A549 (cell line): ENCODE data around the gene CEP19. TPM values are rescaled to one million over a fixed set of nuclear protein-coding genes. Genes with fewer than 3 reads are reported as not detected.

Experiments used
- ATAC-seq, 2 experiments: fragments of 200-7000 bp in 1 of 2; fragments of >200 bp in 1 of 2; cut with Nextera tagmentation in 1 of 2; cut with Tn5 transposase in 1 of 2; 3 replicates each; pipeline versions ENCODE4 v1.8.0 to v1.9.1; 2018 to 2020; ENCODE audit warnings: mild to moderate bottlenecking in 1 of 2, moderate library complexity in 1 of 2
- CTCF ChIA-PET: fragments of 300-600 bp; sonication (Branson Sonifier 250); formaldehyde crosslinking; extraction: SDS; loops from one replicate; lab custom pipeline; 2021; ENCODE audit warnings: antibody characterized with exemption, inconsistent platforms; lab: Yijun Ruan, JAX
- POLR2A ChIA-PET: fragments of 350-600 bp; formaldehyde crosslinking; extraction: SDS; loops from one replicate; lab custom pipeline; 2021; ENCODE audit warnings: antibody characterized with exemption, inconsistent platforms; lab: Yijun Ruan, JAX
- DNase-seq, 2 experiments: peaks; one replicate each; pipeline versions ENCODE4 v3.0.0 to v3.0.0-alpha.2; 2011 to 2016; ENCODE audit warnings: low read depth in 1 of 2, low spot score in 1 of 2
- FAIRE-seq: peaks from 2 replicates; lab custom pipeline; 2011; peaks lifted over from hg19 to GRCh38; lab: Jason Lieb, UNC
- H3K27ac ChIP-seq, 2 experiments: fragments of >200 bp; sonication (Bioruptor Twin); formaldehyde crosslinking; 3 replicates each; pipeline ENCODE4 v1.5.1; 2016 to 2017
- H3K4me1 ChIP-seq: fragments of >200 bp; sonication (Bioruptor Twin); formaldehyde crosslinking; 3 replicates; pipeline ENCODE4 v1.6.1; 2016
- H3K4me2 ChIP-seq: fragments of >200 bp; sonication (Bioruptor Twin); formaldehyde crosslinking; 3 replicates; pipeline ENCODE4 v1.6.1; 2016
- H3K4me3 ChIP-seq: fragments of >200 bp; sonication (Bioruptor Twin); formaldehyde crosslinking; 3 replicates; pipeline ENCODE4 v1.5.1; 2016
- H3K9me3 ChIP-seq: fragments of >200 bp; sonication (Bioruptor Twin); formaldehyde crosslinking; 3 replicates; pipeline ENCODE4 v1.6.1; 2016
- ATOH8 ChIP-seq: fragments of 250-450 bp; sonication (Bioruptor Pico); IDR thresholded peaks from 2 replicates; pipeline ENCODE4 v1.5.0; 2020; ENCODE audit warnings: low read depth, mild to moderate bottlenecking, moderate library complexity
- BCL3 ChIP-seq: fragments of >200 bp; sonication (Bioruptor Twin); formaldehyde crosslinking; IDR thresholded peaks from 3 replicates; pipeline ENCODE4 v1.6.1; 2016
- CEBPB ChIP-seq, 2 experiments: fragments of >200 bp in 1 of 2; sonication (Bioruptor Twin) in 1 of 2; formaldehyde crosslinking in 1 of 2; IDR thresholded peaks; 2 replicates each; pipeline ENCODE4 v1.6.1; 2012 to 2016
- CHD4 ChIP-seq: fragments of 200-600 bp; sonication (generic); IDR thresholded peaks from 2 replicates; pipeline ENCODE4 v1.6.1; 2016; ENCODE audit warnings: antibody characterized with exemption, mild to moderate bottlenecking, borderline replicate concordance
- CTCF ChIP-seq: fragments of >200 bp; sonication (Bioruptor Twin); formaldehyde crosslinking; IDR thresholded peaks from 3 replicates; pipeline ENCODE4 v1.5.1; 2016
- FOSB ChIP-seq: fragments of 250-450 bp; sonication (Bioruptor Pico); IDR thresholded peaks from 2 replicates; pipeline ENCODE4 v1.5.0; 2020; ENCODE audit warnings: mild to moderate bottlenecking, moderate library complexity
- FOSL2 ChIP-seq, 2 experiments: fragments of 450-650 bp in 1 of 2; fragments of >200 bp in 1 of 2; sonication (Bioruptor Twin) in 1 of 2; formaldehyde crosslinking; IDR thresholded peaks; 2 replicates each; pipeline versions ENCODE4 v1.5.0 to v1.6.1; 2016 to 2020; ENCODE audit warnings: mild to moderate bottlenecking in 1 of 2, moderate library complexity in 1 of 2
- FOXS1 ChIP-seq: fragments of 250-450 bp; sonication (Bioruptor Pico); IDR thresholded peaks from 2 replicates; pipeline ENCODE4 v1.5.0; 2020; ENCODE audit warnings: mild to moderate bottlenecking, moderate library complexity
- HEYL ChIP-seq: fragments of 250-450 bp; sonication (Bioruptor Pico); IDR thresholded peaks from 2 replicates; pipeline ENCODE4 v1.8.0; 2021; ENCODE audit warnings: mild to moderate bottlenecking, moderate library complexity
- HOXB5 ChIP-seq: fragments of 250-450 bp; sonication (Bioruptor Pico); IDR thresholded peaks from 2 replicates; pipeline ENCODE4 v1.5.0; 2020; ENCODE audit warnings: mild to moderate bottlenecking, moderate library complexity
- KDM5A ChIP-seq: fragments of 200-600 bp; sonication (generic); IDR thresholded peaks from 2 replicates; pipeline ENCODE4 v1.6.1; 2016; ENCODE audit warnings: antibody characterized with exemption, mild to moderate bottlenecking
- MAZ ChIP-seq: fragments of 150-350 bp; IDR thresholded peaks from 2 replicates; pipeline ENCODE4 v1.6.1; 2014; ENCODE audit warnings: antibody characterized with exemption, low read depth, low read length, borderline replicate concordance
- NFE2L2 ChIP-seq: fragments of 150-350 bp; conservative IDR thresholded peaks from 2 replicates; pipeline ENCODE4 v1.6.1; 2014; ENCODE audit warnings: low read length
- NPAS2 ChIP-seq: fragments of 250-450 bp; sonication (Bioruptor Pico); IDR thresholded peaks from 2 replicates; pipeline ENCODE4 v1.8.0; 2022; ENCODE audit warnings: mild to moderate bottlenecking, moderate library complexity, borderline replicate concordance
- PHF8 ChIP-seq: fragments of 200-600 bp; sonication (generic); IDR thresholded peaks from 2 replicates; pipeline ENCODE4 v1.6.1; 2016; ENCODE audit warnings: low read depth, mild to moderate bottlenecking, antibody characterized with exemption, moderate library complexity, borderline replicate concordance
- POLR2AphosphoS2 ChIP-seq: conservative IDR thresholded peaks from 2 replicates; pipeline ENCODE4 v1.6.1; 2012; ENCODE audit warnings: low read length, improper control_type of control experiment, inconsistent platforms
- SMC3 ChIP-seq: fragments of >200 bp; sonication (Bioruptor Twin); formaldehyde crosslinking; IDR thresholded peaks from 3 replicates; pipeline ENCODE4 v1.6.1; 2018; ENCODE audit warnings: inconsistent platforms
- ZC3H11A ChIP-seq: fragments of 450-650 bp; IDR thresholded peaks from 2 replicates; pipeline ENCODE4 v1.6.1; 2014; ENCODE audit warnings: antibody characterized with exemption, mild to moderate bottlenecking
- WGBS: methylation state at CpG from one replicate; pipeline ENCODE4 v1.1.6; 2017; ENCODE audit errors: missing lambda C conversion rate; 5-methylcytosine and 5-hydroxymethylcytosine counted together
- polyA plus RNA-seq, 4 experiments: library from polyadenylated mRNA; depleted of rRNA in 3 of 4; stranded (reverse); fragments of >200 nt; fragmentation: RNase III in 1 of 4; extraction: RNeasy Plus Mini Kit Qiagen cat#74134 plus additional on column Dnase treatment in 1 of 4; gene quantifications; 2 replicates in 3 of 4; 3 replicates in 1 of 4; pipeline ENCODE4 v1.2.3, GENCODE V29; 2011 to 2017
- TF ChIP-seq, protein P1 (sequence below): IDR thresholded peaks from 2 replicates; pipeline ENCODE4 v1.6.1; 2012
- TF ChIP-seq, protein P2 (sequence below): fragments of >200 bp; sonication (Bioruptor Twin); formaldehyde crosslinking; IDR thresholded peaks from 2 replicates; pipeline ENCODE4 v1.6.1; 2016
- TF ChIP-seq, protein P3 (sequence below): fragments of 450-650 bp; IDR thresholded peaks from 2 replicates; pipeline ENCODE4 v1.6.1; 2014; ENCODE audit warnings: antibody characterized with exemption

The CEP19 gene
- polyA plus RNA-seq, 2 of the 4 experiments (the other 2 are of a cell fraction): 4.5 to 5.3 TPM

DNA sequence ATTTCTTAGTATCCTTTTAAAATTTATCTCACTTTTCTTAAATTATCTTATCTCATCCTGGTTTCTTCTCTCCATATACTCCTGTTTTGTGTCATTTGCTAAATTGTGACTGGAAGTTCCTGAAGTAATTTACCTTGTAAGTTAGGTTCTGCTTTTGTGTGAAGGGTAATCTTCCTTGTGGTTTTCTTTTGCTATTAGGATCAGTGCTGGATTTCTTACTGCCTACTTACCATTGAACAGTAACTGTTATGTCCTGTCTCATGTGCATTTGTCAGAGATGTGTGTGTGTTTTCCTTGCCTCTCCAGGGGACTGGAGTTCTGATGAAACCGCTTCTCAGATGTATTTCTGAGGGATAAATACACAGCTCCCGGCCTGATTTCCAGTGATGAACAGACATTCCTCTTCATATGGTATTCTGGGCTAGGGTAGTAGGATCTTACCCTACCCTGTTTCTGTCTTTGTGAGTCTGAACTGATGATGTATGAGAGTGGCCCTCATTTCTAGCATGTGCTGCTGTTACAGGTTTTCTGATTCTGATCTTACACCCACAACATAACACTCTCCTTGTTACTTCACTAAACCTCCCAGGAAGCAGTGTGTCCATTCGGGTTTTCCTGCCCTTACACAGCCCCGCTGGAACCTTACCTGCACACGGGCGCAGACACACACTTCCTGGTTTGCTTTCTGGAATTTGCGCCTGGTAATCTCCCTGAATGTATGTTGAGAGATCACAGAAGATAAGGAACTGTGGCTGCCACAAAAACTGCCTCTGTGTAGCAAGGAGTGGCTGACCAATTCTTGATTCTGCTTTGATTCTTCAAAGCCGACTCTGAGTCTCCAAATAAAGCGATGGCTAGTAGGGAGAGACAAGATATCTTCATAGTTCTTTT, 42.3 kb upstream of the CEP19 start:
- DNase-seq (no peak), ATAC-seq (no peak; a peak in 1 of 6 replicates), FAIRE-seq (no peak)
- TF ChIP-seq ZC3H11A (no peak), FOSB (CRISPR knock-in tag) (no peak), SMC3 (no peak), PHF8 (no peak), MAZ (no peak), POLR2AphosphoS2 (no peak), HOXB5 (no peak), NFE2L2 (no peak), FOSL2 (IDR thresholded peaks at IDR 0.05) (no peak), FOSL2 (CRISPR knock-in tag; IDR thresholded peaks at IDR 0.05) (no peak), HEYL (CRISPR knock-in tag) (no peak), BCL3 (no peak), CEBPB (IDR thresholded peaks at IDR 0.05) (no peak)
- TF ChIP-seq, protein P1, sequence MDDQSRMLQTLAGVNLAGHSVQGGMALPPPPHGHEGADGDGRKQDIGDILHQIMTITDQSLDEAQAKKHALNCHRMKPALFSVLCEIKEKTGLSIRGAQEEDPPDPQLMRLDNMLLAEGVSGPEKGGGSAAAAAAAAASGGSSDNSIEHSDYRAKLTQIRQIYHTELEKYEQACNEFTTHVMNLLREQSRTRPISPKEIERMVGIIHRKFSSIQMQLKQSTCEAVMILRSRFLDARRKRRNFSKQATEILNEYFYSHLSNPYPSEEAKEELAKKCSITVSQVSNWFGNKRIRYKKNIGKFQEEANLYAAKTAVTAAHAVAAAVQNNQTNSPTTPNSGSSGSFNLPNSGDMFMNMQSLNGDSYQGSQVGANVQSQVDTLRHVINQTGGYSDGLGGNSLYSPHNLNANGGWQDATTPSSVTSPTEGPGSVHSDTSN: no peak
- TF ChIP-seq, protein P2, sequence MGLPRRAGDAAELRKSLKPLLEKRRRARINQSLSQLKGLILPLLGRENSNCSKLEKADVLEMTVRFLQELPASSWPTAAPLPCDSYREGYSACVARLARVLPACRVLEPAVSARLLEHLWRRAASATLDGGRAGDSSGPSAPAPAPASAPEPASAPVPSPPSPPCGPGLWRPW: no peak
- no peak overlapping the region for H3K27ac ChIP-seq
- ChIA-PET CTCF (interaction anchor here (1.6 kb wide), 1 partner anchor 22 kb away, joined by 3 read pairs; no protein-coding TSS in a partner anchor), POLR2A (no interaction called here)
- 89% methylated on average over 9 of the region's 9 CpGs for WGBS
- peaks cover 13% of the 10 kb centered on the region for H3K9me3 ChIP-seq
- peaks cover 16% of the 10 kb centered on the region for H3K4me1 ChIP-seq
- no peak overlapping the region for H3K4me2 ChIP-seq
- no peak overlapping the region for H3K4me3 ChIP-seq

GRCh38 chr3:196753201-196753600, 41.2 kb upstream of the CEP19 start:
- TF ChIP-seq CTCF (no peak), NPAS2 (CRISPR knock-in tag) (no peak), CEBPB (IDR thresholded peaks at IDR 0.05) (no peak), CHD4 (no peak), FOXS1 (CRISPR knock-in tag) (no peak), ATOH8 (CRISPR knock-in tag) (no peak), KDM5A (no peak)
- TF ChIP-seq, protein P3, sequence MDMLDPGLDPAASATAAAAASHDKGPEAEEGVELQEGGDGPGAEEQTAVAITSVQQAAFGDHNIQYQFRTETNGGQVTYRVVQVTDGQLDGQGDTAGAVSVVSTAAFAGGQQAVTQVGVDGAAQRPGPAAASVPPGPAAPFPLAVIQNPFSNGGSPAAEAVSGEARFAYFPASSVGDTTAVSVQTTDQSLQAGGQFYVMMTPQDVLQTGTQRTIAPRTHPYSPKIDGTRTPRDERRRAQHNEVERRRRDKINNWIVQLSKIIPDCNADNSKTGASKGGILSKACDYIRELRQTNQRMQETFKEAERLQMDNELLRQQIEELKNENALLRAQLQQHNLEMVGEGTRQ: no peak
- TF ChIP-seq, all 56 proteins: peak for 0
- no peak overlapping the region for H3K4me2 ChIP-seq
- peaks cover 12% of the 10 kb centered on the region for H3K4me1 ChIP-seq
- peaks cover 13% of the 10 kb centered on the region for H3K9me3 ChIP-seq
- ChIA-PET POLR2A (no interaction called here), CTCF (interaction anchor here (1.6 to 1.7 kb wide), 2 partner anchors 10 to 23 kb away, joined by 3 read pairs; no protein-coding TSS in a partner anchor)
- DNase-seq: no peak
- ATAC-seq: no peak; a peak in 1 of 6 replicates
- WGBS: 94% methylated on average over 8 of the region's 8 CpGs
- H3K27ac ChIP-seq: no peak overlapping the region
- FAIRE-seq: no peak
- no peak overlapping the region for H3K4me3 ChIP-seq
